ELF-1 (cell line): ENCODE measurements around the gene LCN12.
A peak's percentile ranks its signal among the peaks of the same experiment; 100 is the strongest.

Experiments used
- DNase-seq: peaks from one replicate; pipeline ENCODE4 v3.0.0-alpha.2; 2016; ENCODE audit warnings: low read depth, low spot score

The LCN12 gene

GRCh38 chr9:136951541-136952320 is at the start of gene LCN12:
Gene LCN12 (plus strand): TSS chr9:136952273. CDS start chr9:136952328, 55 bp downstream.
- DNase-seq: no peak

DNA sequence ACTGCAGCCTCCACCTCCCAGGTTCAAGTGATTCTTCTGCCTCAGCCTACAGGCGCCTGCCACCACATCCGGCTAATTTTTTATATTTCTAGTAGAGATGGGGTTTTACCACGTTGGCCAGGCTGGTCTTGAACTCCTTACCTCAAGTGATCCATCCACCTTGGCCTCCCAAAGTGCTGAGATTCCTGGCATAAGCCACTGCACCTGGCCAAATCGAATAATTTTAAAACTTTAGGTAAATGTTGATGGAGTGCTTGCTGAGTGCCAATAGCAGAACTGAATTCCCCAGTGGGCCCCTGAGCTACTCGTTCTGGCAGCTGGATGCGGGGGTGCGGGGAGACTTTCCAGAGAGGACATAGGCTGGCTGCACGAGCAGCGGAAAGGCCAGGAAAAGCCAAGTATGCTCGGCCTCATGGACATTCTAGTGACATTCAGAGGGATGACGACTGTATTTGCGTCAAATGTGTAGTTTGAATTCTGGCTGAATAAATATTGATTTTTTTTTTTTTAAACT is 49.0 kb upstream of the LCN12 start:
- DNase-seq: no peak

DNA sequence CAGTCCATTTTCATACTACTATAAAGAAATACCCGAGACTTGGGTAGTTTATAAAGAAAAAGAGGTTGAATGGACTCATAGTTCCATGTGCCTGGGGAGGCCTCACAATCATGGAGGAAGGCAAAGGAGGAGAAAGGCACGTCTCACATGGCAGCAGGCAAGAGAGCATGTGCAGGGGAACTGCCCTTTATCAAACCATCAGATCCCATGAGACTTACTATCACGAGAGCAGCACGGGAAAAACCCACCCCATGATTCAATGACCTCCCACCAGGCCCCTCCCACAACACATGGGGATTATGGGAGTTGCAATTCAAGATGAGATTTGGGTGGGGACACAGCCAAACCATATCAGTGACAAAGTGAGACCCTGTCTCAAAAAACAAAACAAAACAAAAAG is 45.8 kb upstream of the LCN12 start:
- DNase-seq: no peak

DNA sequence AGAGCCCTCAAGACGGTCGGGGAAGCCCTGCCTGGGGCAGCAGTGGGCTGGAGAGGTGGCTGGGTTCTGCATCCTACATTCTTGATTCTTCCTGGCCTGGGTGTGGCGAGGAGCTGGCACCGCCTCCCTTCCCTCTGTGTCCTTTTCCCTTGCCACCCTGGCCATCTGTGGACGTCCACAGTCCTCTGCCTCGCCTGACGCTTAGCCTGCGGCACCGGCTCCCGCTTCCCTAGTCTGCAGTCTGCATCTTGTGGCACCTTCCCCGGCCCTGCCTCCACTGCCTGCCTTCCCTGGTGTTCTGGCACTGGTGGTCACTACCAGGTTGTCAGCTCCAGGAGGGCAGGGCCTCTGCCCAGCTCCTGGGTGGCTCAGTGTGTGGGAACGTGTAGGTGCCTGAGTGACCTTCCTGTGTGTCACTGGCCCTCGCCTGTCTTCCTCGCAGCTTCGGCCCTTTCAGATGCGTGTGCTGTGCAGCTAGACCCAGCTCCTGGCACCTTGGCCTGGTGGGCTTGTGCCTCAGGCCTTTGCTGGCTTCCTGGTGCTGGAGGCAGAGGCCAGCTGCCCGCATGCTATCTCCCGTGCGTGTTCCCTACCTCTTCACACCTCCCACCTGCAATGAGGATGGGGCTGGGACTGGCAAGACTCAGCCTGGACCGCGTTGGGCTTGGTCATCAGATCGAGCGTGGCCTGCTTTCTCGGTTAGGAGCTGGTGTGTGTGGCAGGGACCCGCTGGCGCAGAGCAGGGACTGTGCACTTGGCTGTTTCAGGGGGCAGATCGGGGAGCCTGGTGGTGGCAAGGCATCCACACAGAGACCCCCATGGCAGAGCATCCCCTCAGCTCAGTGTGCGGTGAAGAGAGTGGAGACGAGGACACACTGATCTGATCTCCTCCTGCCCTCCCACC is 44.8 kb upstream of the LCN12 start:
- DNase-seq: no peak

DNA sequence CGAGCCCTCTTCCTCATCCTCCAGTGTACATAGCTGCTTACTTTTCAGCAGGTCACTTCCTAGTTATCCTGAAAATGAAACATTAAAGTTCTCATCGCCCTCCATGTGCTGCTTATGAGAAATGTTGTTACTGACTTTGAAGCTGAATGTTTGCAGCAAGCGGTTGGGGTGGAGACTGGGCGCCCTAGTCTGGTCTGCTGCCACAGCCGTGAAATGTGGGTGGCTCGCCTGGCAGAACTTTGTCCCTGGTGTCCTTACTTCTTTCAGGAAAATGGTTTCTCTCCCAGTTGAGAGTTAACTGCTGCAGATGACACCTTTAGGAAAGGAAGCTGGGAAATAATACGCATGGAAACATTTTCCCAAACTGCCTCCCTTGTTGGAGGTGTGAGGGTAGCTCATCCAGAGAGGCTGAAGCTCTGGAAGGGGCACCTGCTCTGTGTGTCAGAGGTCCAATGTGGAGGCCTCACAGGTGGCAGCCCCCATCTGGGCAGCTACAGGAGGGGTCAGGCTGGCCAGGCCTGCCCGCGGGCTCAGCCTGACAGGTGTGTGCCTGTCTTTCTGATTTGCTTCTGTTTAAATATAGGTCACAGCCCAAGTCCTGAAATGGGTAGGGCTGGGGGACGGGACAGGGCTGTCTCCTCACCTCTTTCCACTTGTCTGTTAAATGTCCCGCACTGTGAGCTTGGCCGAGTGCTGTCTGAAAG is 41.7 kb upstream of the LCN12 start:
- no peak for DNase-seq

DNA sequence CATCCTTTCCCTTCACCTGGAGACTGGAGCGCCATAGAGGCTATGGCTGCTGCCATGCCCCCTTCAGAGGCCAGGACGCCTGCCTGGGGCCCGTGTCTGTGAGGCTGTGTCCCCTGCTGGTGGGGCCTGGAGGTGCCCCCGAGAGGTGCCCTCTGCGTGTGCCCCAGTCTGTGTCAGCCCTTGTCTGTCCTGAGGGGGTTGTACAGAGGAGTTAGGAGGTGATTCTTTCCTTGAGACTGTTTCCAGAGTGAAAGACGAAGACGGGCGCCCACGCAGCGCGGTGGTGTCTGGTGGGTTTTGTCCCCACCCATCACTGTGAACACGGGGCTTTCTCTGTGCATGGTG is 41.2 kb upstream of the LCN12 start:
- DNase-seq: no peak

- no peak for DNase-seq
Measured at GRCh38 chr9:136913701-136914438, 38.2 kb upstream of the LCN12 start.

DNA sequence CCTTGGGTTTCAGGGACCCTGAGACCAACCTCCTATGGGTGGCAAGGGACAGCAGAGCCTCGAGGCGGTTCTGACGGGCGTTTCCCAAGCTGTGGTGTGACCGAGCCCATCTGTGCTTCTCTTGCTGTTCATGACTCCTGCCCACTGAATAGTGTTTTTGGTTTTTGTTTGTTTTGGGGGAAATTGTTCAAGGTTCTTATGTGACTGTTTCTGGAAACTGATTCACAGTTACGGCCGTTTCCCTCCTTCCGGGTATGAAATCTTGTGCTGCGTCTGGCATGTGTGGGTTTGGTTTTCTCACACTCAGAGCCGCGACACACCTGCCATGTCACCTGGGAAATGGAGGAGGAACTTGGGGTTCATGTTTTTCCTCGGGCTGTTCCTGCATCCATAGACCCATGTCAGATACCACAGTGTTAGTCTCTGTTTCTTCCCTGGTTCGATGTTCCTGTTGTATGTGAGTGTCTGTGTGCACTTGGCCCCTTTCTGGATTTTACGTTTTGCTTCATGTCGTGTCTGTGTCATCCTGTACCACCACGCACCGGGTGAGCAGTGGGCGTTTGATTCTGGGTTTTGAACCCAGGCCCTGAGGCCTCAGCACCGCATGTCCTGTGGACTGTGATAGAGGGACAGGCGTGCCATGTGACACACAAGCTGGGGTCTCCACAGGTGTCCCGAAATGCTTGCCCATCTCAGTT is 36.3 kb upstream of the LCN12 start:
- DNase-seq: no peak

DNA sequence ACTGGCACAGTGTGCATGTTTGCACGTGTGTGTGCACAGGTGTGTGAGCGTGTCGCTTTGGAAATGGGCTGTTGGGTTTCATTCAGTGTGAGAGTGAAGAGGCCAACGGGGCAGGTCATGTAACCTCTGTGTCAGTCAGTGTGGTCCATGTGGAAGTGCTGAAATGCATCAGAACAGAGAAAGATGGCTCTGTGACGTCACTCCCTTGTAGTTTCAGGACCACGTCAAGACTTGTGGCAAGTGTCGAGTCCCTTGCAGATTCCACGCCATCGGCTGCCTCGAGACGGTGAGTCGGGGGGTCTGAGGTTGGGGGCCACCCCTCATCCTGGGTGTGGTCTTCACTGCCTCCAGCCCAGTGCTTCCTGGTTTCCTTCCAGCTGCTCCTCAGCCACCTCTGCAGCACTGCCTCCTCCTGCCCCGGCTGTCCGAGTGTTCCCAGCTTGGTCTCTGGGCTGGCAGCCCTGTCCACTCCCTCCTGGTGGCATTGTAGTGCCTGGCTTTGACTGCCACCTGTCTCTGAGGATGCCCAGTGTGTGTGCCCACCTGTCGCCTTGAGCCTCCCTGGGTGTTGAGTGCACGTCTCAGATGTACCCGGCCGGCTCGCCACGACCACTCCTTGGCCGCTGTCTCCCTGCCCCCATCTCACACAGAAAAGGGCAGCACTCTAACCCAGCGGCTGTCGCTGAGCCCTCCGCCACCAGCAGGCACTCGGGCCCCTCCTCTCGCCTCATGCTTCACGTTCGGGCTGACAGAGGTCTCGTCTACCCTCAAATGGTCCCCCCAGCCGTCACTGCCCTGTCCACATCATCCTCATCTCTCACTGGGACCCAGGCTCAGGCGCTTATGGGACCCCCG is 35.5 kb upstream of the LCN12 start:
- DNase-seq: no peak

DNA sequence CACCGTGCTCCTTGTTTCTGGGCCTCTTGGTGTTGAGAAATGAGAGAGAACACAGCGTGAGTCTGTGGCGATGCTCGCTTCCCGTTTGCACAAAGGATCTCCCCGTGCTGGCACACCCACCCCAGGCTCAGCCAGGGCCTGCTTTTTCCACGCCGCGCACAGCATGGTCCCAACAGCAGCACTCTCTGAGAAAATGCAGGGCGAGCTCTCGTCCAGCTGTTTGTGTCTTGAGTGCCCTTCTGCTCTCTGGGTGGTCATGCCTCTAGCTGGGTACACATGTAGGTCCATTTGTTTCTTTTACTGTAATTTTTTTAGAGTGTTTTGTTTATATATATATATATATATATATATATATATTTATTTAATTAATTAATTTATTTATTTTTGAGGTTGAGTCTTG is 34.2 kb upstream of the LCN12 start:
- no peak for DNase-seq

DNA sequence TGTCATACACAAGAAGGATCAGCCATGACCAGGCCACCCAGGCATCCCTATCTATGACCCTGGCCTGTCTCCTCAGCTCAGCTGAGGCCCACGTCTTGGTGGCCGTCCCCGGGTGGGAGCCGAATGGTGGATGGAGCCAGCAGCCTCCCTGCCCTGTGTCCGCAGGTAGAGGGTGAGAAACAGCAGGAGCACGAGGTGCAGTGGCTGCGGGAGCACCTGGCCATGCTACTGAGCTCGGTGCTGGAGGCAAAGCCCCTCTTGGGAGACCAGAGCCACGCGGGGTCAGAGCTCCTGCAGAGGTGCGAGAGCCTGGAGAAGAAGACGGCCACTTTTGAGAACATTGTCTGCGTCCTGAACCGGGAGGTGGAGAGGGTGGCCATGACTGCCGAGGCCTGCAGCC is 32.0 kb upstream of the LCN12 start:
- no peak for DNase-seq

DNA sequence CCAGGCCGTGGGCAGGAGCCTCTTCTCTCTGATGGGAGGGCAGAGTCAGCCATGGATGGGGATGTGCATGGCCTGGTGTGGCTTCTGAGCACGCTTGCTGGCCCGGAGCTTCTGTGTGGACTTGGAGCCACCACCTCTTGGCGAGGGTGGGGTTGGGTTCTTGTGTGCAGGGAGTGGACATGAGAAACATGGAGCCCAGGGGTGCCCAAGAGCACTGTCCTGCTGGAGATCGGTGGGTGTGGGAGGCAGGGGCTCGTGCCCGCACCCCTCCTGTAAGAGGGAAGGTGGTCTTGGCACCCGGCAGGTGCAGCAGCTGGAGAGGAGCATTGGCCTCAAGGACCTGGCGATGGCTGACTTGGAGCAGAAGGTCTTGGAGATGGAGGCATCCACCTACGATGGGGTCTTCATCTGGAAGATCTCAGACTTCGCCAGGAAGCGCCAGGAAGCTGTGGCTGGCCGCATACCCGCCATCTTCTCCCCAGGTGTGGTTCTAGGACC is 31.3 kb upstream of the LCN12 start:
- no peak for DNase-seq

GRCh38 chr9:136921307-136921706 is 30.8 kb upstream of the LCN12 start:
- DNase-seq: no peak

GRCh38 chr9:136921718-136922117 is 30.4 kb upstream of the LCN12 start:
- no peak for DNase-seq

DNA sequence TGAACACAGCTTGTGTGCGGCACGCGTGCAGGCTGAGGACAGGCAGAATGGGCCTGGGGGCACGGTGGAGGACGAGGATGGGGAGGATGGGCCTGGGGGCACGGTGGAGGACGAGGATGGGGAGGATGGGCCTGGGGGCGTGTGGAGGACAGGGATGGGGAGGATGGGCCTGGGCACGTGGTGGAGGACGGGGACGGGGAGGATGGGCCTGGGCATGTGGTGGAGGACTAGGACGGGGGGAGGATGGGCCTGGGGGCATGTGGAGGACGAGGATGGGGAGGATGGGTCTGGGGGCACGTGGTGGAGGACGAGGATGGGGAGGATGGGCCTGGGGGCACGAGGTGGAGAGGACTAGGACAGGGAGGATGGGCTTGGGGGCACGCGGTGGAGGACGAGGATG is 29.5 kb upstream of the LCN12 start:
- DNase-seq: no peak

- DNase-seq: no peak
Measured at GRCh38 chr9:136923881-136924280, 28.2 kb upstream of the LCN12 start.

GRCh38 chr9:136925414-136926153 is 26.5 kb upstream of the LCN12 start:
- peak; percentile 69 for DNase-seq

GRCh38 chr9:136926154-136926704 is 25.8 kb upstream of the LCN12 start:
- no peak for DNase-seq

GRCh38 chr9:136926749-136927148 is 25.3 kb upstream of the LCN12 start:
- no peak for DNase-seq
